Measurements from ENCODE around the gene SYAP1.
A peak's percentile ranks its signal among the peaks of the same experiment; 100 is the strongest.
"Not testable (repeated sequence)": the region's sequence is repeated elsewhere in the genome, so short reads cannot be mapped to it uniquely, and the experiment has no call there.

The SYAP1 gene

GRCh38 chrX:16779815-16780214 is 60.4 kb downstream of the SYAP1 start:
- not testable (repeated sequence) for DNase-seq (ENCODE audit: low read depth)

GRCh38 chrX:16783452-16783851 is 64.0 kb downstream of the SYAP1 start:
- no peak for DNase-seq (ENCODE audit: low read depth)

- not testable (repeated sequence) for DNase-seq (ENCODE audit: low read depth)
These were observed 65.0 kb downstream of the SYAP1 start for GRCh38 chrX:16784440-16784839.

- peak; percentile 2 for DNase-seq (ENCODE audit: low read depth)
These were observed 66.1 kb downstream of the SYAP1 start for GRCh38 chrX:16785247-16786138.

- DNase-seq (ENCODE audit: low read depth): peak; percentile 96
These were observed 66.9 kb downstream of the SYAP1 start, which contains the start of gene TXLNG for GRCh38 chrX:16786139-16786790. Gene TXLNG (plus strand): TSS chrX:16786466. CDS start chrX:16786488, 22 bp downstream.

GRCh38 chrX:16786791-16787735 is 67.7 kb downstream of the SYAP1 start:
- DNase-seq (ENCODE audit: low read depth): peak; percentile 45

GRCh38 chrX:16788477-16788876 is 69.1 kb downstream of the SYAP1 start:
- no peak for DNase-seq (ENCODE audit: low read depth)

- DNase-seq (ENCODE audit: low read depth): no peak
These were observed 76.9 kb downstream of the SYAP1 start for GRCh38 chrX:16796298-16796697.

- no peak for DNase-seq (ENCODE audit: low read depth)
These were observed 77.9 kb downstream of the SYAP1 start for GRCh38 chrX:16797358-16797757.

GRCh38 chrX:16797841-16798240 is 78.4 kb downstream of the SYAP1 start:
- no peak for DNase-seq (ENCODE audit: low read depth)

GRCh38 chrX:16804923-16805464 is 85.6 kb downstream of the SYAP1 start:
- DNase-seq (ENCODE audit: low read depth): no peak

GRCh38 chrX:16807548-16807947 is 88.1 kb downstream of the SYAP1 start:
- no peak for DNase-seq (ENCODE audit: low read depth)

GRCh38 chrX:16807976-16808542 is 88.6 kb downstream of the SYAP1 start:
- DNase-seq (ENCODE audit: low read depth): no peak

- no peak for DNase-seq (ENCODE audit: low read depth)
These were observed 95.2 kb downstream of the SYAP1 start for GRCh38 chrX:16814597-16814996.

Measured in stimulated activated CD8-positive, alpha-beta memory T cell treated with anti-CD3 and anti-CD28 coated beads, Interleukin-12 subunit alpha, Interleukin-12 subunit beta, amount 100 ng/mL, for 4 hours (primary cell).